Measurements from ENCODE around the gene KIF2B.
"Not testable (repeated sequence)": the region's sequence is repeated elsewhere in the genome, so short reads cannot be mapped to it uniquely, and the experiment has no call there.

KIF2B gene

GRCh38 chr17:53822764-53823163, at the start of gene KIF2B:
TSS of gene KIF2B (plus strand) at chr17:53822927. CDS start at chr17:53823034, 107 bp downstream.
- DNase-seq: no peak

- DNase-seq: no peak
These were observed 42.4 kb upstream of the KIF2B start for GRCh38 chr17:53780320-53780719.

GRCh38 chr17:53791551-53791950, 31.2 kb upstream of the KIF2B start:
- no peak for DNase-seq

GRCh38 chr17:53792451-53792850, 30.3 kb upstream of the KIF2B start:
- DNase-seq: no peak

GRCh38 chr17:53792997-53793396, 29.7 kb upstream of the KIF2B start:
- no peak for DNase-seq

- no peak for DNase-seq
These were observed 27.9 kb upstream of the KIF2B start for GRCh38 chr17:53794875-53795274.

GRCh38 chr17:53796642-53797041, 26.1 kb upstream of the KIF2B start:
- DNase-seq: no peak

GRCh38 chr17:53797501-53797900, 25.2 kb upstream of the KIF2B start:
- DNase-seq: no peak

GRCh38 chr17:53804437-53804836, 18.3 kb upstream of the KIF2B start:
- DNase-seq: no peak

GRCh38 chr17:53806473-53806872, 16.3 kb upstream of the KIF2B start:
- DNase-seq: no peak

- DNase-seq: no peak
These were observed 15.4 kb upstream of the KIF2B start for GRCh38 chr17:53807286-53807685.

- no peak for DNase-seq
These were observed 4.5 kb upstream of the KIF2B start for GRCh38 chr17:53818271-53818670.

- DNase-seq: no peak
These were observed 3.8 kb upstream of the KIF2B start for GRCh38 chr17:53818929-53819328.

- DNase-seq: no peak
These were observed 2.8 kb upstream of the KIF2B start for GRCh38 chr17:53819956-53820355.

GRCh38 chr17:53823341-53824050, 769 bp downstream of the KIF2B start:
- no peak for DNase-seq

GRCh38 chr17:53834771-53835170, 12.0 kb downstream of the KIF2B start:
- DNase-seq: not testable (repeated sequence)

GRCh38 chr17:53837131-53837530, 14.4 kb downstream of the KIF2B start:
- DNase-seq: no peak

GRCh38 chr17:53844491-53845107, 21.9 kb downstream of the KIF2B start:
- DNase-seq: no peak

- not testable (repeated sequence) for DNase-seq
These were observed 48.4 kb downstream of the KIF2B start for GRCh38 chr17:53871128-53871527.
